GM23338 (cell line): ENCODE data around the gene MANEA.

Experiments
- CREB1 ChIP-seq: fragments of 250-450 bp; sonication (Bioruptor Pico); IDR thresholded peaks from 2 replicates; pipeline ENCODE4 v1.5.0; 2020; ENCODE audit warnings: low read depth, mild to moderate bottlenecking, moderate library complexity
- CTCF ChIP-seq, 2 experiments: fragments of 200-600 bp in 1 of 2; sonication (generic) in 1 of 2; conservative IDR thresholded peaks; 2 replicates each; pipeline versions ENCODE4 v1.5.1 to v1.6.1; 2016 to 2017; ENCODE audit warnings: antibody characterized with exemption in 2 of 2, low read depth in 2 of 2, mild to moderate bottlenecking in 2 of 2, moderate library complexity in 1 of 2
- EZH2 ChIP-seq: fragments of 200-600 bp; sonication (generic); IDR thresholded peaks from one replicate; pipeline ENCODE4 v1.8.0; 2017; ENCODE audit warnings: antibody characterized with exemption, mild to moderate bottlenecking, low read depth; ENCODE audit not compliant: unreplicated experiment
- EZH2phosphoT487 ChIP-seq: fragments of 200-600 bp; sonication (generic); IDR thresholded peaks from one replicate; pipeline ENCODE4 v1.8.1; 2018; ENCODE audit warnings: antibody characterized with exemption; ENCODE audit not compliant: unreplicated experiment
- NANOG ChIP-seq: IDR thresholded peaks from 2 replicates; pipeline ENCODE4 v1.6.1; 2016; ENCODE audit warnings: antibody characterized with exemption, borderline replicate concordance
- POLR2AphosphoS5 ChIP-seq: IDR thresholded peaks from 2 replicates; pipeline ENCODE4 v1.6.1; 2016; ENCODE audit warnings: antibody characterized with exemption, low read depth
- REST ChIP-seq: IDR thresholded peaks from one replicate; pipeline ENCODE4 v1.6.1; 2018; ENCODE audit warnings: antibody characterized with exemption; ENCODE audit not compliant: unreplicated experiment
- ZNF462 ChIP-seq: fragments of 250-450 bp; sonication (Bioruptor Pico); IDR thresholded peaks from 2 replicates; pipeline ENCODE4 v1.5.0; 2020; ENCODE audit warnings: mild to moderate bottlenecking, moderate library complexity

GRCh38 chr6:95577304-95578105 lies at the start of gene MANEA:
- TF ChIP-seq REST (no peak), CTCF (conservative IDR thresholded peaks at IDR 0.05; ENCODE audit: low read depth in 2 of 2) (no peak), POLR2AphosphoS5 (peak; percentile 61), EZH2phosphoT487 (no peak), CREB1 (CRISPR knock-in tag) (peak; percentile 33; the same call in 1 of the 2 replicates), EZH2 (no peak), ZNF462 (CRISPR knock-in tag) (no peak), NANOG (no peak)
